ENCODE data around the gene MED8.
A peak's percentile ranks its signal among the peaks of the same experiment; 100 is the strongest.
"Not testable (repeated sequence)": the region's sequence is repeated elsewhere in the genome, so short reads cannot be mapped to it uniquely, and the experiment has no call there.

Gene MED8

GRCh38 chr1:43402089-43402865, 12.7 kb upstream of the MED8 start:
- ChIA-PET CTCF (interaction anchor here (1.6 kb wide), 1 partner anchor 18 kb away, joined by 3 read pairs; no protein-coding TSS in a partner anchor), POLR2A (no interaction called here)
- Histone ChIP-seq H3K27ac (ENCODE audit: insufficient read depth in 1 of 2, low read depth in 1 of 2, low read length in 2 of 2, poor library complexity in 1 of 2, severe bottlenecking in 2 of 2) (no peak overlapping the region), H3K36me3 (ENCODE audit: control insufficient read depth in 4 of 4, insufficient read depth in 4 of 4, low read length in 3 of 4) (peaks cover 28 to 43% (median 41%) of the 10 kb centered on the region in 4 experiments), H3K9me3 (ENCODE audit: control extremely low read depth in 1 of 5, control insufficient read depth in 4 of 5, insufficient read depth in 2 of 5, low read depth in 1 of 5, low read length in 4 of 5) (no peaks in the 10 kb centered on the region), H3K4me3 (ENCODE audit: control insufficient read depth in 1 of 7, extremely low read depth in 1 of 7, insufficient read depth in 4 of 7, low read depth in 2 of 7, low read length in 6 of 7) (no peak overlapping the region), H3K4me1 (ENCODE audit: control extremely low read depth in 1 of 4, control insufficient read depth in 4 of 4, insufficient read depth in 4 of 4, low read length in 3 of 4) (no peaks in the 10 kb centered on the region), H3K27me3 (replicated peaks in 2 of 5; ENCODE audit: control insufficient read depth in 4 of 5, insufficient read depth in 5 of 5, low read length in 4 of 5) (no peaks in the 10 kb centered on the region)
- DNase-seq = no peak
- WGBS (ENCODE audit: insufficient coverage) = 89% methylated on average over 2 of the region's 6 CpGs

- H3K27me3 ChIP-seq (replicated peaks in 2 of 5; ENCODE audit: control insufficient read depth in 4 of 5, insufficient read depth in 5 of 5, low read length in 4 of 5); H3K9me3 ChIP-seq (ENCODE audit: control extremely low read depth in 1 of 5, control insufficient read depth in 4 of 5, insufficient read depth in 2 of 5, low read depth in 1 of 5, low read length in 4 of 5); H3K4me1 ChIP-seq (ENCODE audit: control extremely low read depth in 1 of 4, control insufficient read depth in 4 of 4, insufficient read depth in 4 of 4, low read length in 3 of 4); POLR2A ChIA-PET; DNase-seq; H3K27ac ChIP-seq (ENCODE audit: insufficient read depth in 1 of 2, low read depth in 1 of 2, low read length in 2 of 2, poor library complexity in 1 of 2, severe bottlenecking in 2 of 2); H3K4me3 ChIP-seq (ENCODE audit: control insufficient read depth in 1 of 7, extremely low read depth in 1 of 7, insufficient read depth in 4 of 7, low read depth in 2 of 7, low read length in 6 of 7): not testable (repeated sequence)
- CTCF ChIA-PET = interaction anchor here (2.0 kb wide), 1 partner anchor 14 kb away, joined by 7 read pairs; no protein-coding TSS in a partner anchor
- 94% methylated on average over 7 of the region's 9 CpGs for WGBS (ENCODE audit: insufficient coverage)
- peaks cover 23 to 38% (median 34%) of the 10 kb centered on the region in 4 experiments for H3K36me3 ChIP-seq (ENCODE audit: control insufficient read depth in 4 of 4, insufficient read depth in 4 of 4, low read length in 3 of 4)
Observed at GRCh38 chr1:43400441-43400840, 10.8 kb upstream of the MED8 start.

DNA sequence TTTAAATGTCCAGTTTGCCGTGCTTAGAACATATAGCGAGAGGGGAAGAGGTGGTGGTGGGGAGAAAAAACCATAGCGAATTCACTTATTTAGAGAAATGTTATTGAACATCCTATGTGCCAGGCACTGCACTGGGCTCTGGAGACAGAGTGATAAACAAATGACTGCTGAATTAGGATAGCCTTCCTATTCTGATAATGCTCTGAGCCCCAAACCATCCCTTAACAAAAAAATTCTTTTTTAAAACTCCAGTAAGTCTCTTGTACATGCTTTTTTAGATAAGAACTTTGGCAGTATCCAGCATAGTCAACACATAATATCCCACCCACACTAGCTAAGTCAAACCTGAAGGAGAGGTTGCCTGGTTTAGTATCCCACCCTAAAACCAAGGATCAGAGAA, 8.6 kb upstream of the MED8 start:
- POLR2A ChIA-PET = no interaction called here
- DNase-seq = no peak
- 96% methylated on average over 3 of the region's 3 CpGs for WGBS (ENCODE audit: insufficient coverage)
- Histone ChIP-seq H3K4me1 (ENCODE audit: control extremely low read depth in 1 of 4, control insufficient read depth in 4 of 4, insufficient read depth in 4 of 4, low read length in 3 of 4) (no peaks in the 10 kb centered on the region), H3K4me3 (ENCODE audit: control insufficient read depth in 1 of 7, extremely low read depth in 1 of 7, insufficient read depth in 4 of 7, low read depth in 2 of 7, low read length in 6 of 7) (no peak overlapping the region), H3K27me3 (replicated peaks in 2 of 5; ENCODE audit: control insufficient read depth in 4 of 5, insufficient read depth in 5 of 5, low read length in 4 of 5) (no peaks in the 10 kb centered on the region), H3K27ac (ENCODE audit: insufficient read depth in 1 of 2, low read depth in 1 of 2, low read length in 2 of 2, poor library complexity in 1 of 2, severe bottlenecking in 2 of 2) (no peak overlapping the region), H3K9me3 (ENCODE audit: control extremely low read depth in 1 of 5, control insufficient read depth in 4 of 5, insufficient read depth in 2 of 5, low read depth in 1 of 5, low read length in 4 of 5) (no peaks in the 10 kb centered on the region), H3K36me3 (ENCODE audit: control insufficient read depth in 4 of 4, insufficient read depth in 4 of 4, low read length in 3 of 4) (peaks cover 12 to 29% (median 23%) of the 10 kb centered on the region in 4 experiments)
- CTCF ChIA-PET = interaction anchor here (1.0 to 1.9 kb wide), 4 partner anchors 14 to 172 kb away, joined by 3 to 7 read pairs (median 4); no protein-coding TSS in a partner anchor

DNA sequence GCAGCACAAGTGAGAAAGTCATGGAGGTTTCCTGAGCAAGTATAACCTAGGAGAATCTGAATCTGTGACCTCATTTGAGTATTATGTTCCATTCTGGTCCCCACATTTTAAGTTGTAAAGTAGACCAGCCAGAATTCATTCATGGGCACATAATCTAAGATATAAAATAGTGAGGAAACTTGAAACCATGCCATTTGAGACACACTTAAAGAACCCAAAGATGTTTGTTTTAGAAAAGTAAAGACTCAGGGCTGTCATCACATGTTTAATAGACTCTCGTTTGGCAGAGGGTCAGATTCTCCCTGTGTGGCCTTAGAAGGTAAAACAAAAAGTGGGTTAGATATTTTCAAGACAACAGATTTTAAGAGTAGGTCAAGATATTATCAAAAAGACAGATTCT, 6.5 kb upstream of the MED8 start:
- Histone ChIP-seq H3K9me3 (ENCODE audit: control extremely low read depth in 1 of 5, control insufficient read depth in 4 of 5, insufficient read depth in 2 of 5, low read depth in 1 of 5, low read length in 4 of 5) (no peaks in the 10 kb centered on the region), H3K27me3 (replicated peaks in 2 of 5; ENCODE audit: control insufficient read depth in 4 of 5, insufficient read depth in 5 of 5, low read length in 4 of 5) (no peaks in the 10 kb centered on the region), H3K4me3 (ENCODE audit: control insufficient read depth in 1 of 7, extremely low read depth in 1 of 7, insufficient read depth in 4 of 7, low read depth in 2 of 7, low read length in 6 of 7) (no peak overlapping the region), H3K36me3 (ENCODE audit: control insufficient read depth in 4 of 4, insufficient read depth in 4 of 4, low read length in 3 of 4) (peaks cover 12 to 20% (median 16%) of the 10 kb centered on the region in 4 experiments), H3K4me1 (ENCODE audit: control extremely low read depth in 1 of 4, control insufficient read depth in 4 of 4, insufficient read depth in 4 of 4, low read length in 3 of 4) (peaks cover 0 to under 1% (median 0%) of the 10 kb centered on the region in 4 experiments), H3K27ac (ENCODE audit: insufficient read depth in 1 of 2, low read depth in 1 of 2, low read length in 2 of 2, poor library complexity in 1 of 2, severe bottlenecking in 2 of 2) (no peak overlapping the region)
- POLR2A ChIA-PET = no interaction called here
- WGBS (ENCODE audit: insufficient coverage) = 80% methylated on average over 1 of the region's 1 CpG
- CTCF ChIA-PET = no interaction called here
- DNase-seq = no peak

DNA sequence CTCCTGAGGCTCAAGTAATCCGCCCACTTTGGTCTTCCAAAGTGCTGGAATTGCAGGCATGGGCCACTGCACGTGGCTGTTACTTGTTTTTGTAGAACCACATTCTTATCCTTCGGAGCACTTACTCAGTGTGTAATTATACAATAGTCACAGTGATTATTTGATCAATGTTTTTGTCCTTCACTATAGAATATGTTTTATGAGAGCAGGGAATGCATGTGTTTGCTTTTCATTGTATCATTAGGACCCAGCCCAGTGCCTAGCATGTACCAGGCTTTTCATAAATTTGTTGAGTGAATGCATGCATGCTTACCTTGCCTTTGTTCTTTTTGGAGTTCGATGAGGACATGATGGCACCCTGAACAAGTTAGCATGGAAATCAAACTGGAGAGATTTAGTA, 5.9 kb upstream of the MED8 start:
- 95% methylated on average over 2 of the region's 4 CpGs for WGBS (ENCODE audit: insufficient coverage)
- POLR2A ChIA-PET = no interaction called here
- H3K27me3 ChIP-seq (replicated peaks in 2 of 5; ENCODE audit: control insufficient read depth in 4 of 5, insufficient read depth in 5 of 5, low read length in 4 of 5) = no peaks in the 10 kb centered on the region
- H3K4me3 ChIP-seq (ENCODE audit: control insufficient read depth in 1 of 7, extremely low read depth in 1 of 7, insufficient read depth in 4 of 7, low read depth in 2 of 7, low read length in 6 of 7) = no peak overlapping the region
- peaks cover 3 to 5% (median 5%) of the 10 kb centered on the region in 4 experiments for H3K4me1 ChIP-seq (ENCODE audit: control extremely low read depth in 1 of 4, control insufficient read depth in 4 of 4, insufficient read depth in 4 of 4, low read length in 3 of 4)
- CTCF ChIA-PET = interaction anchor here (1.3 kb wide), 1 partner anchor 13 kb away, joined by 4 read pairs; no protein-coding TSS in a partner anchor
- H3K36me3 ChIP-seq (ENCODE audit: control insufficient read depth in 4 of 4, insufficient read depth in 4 of 4, low read length in 3 of 4) = peaks cover 12 to 20% (median 15%) of the 10 kb centered on the region in 4 experiments
- H3K27ac ChIP-seq (ENCODE audit: insufficient read depth in 1 of 2, low read depth in 1 of 2, low read length in 2 of 2, poor library complexity in 1 of 2, severe bottlenecking in 2 of 2) = no peak overlapping the region
- H3K9me3 ChIP-seq (ENCODE audit: control extremely low read depth in 1 of 5, control insufficient read depth in 4 of 5, insufficient read depth in 2 of 5, low read depth in 1 of 5, low read length in 4 of 5) = no peaks in the 10 kb centered on the region
- DNase-seq = no peak

GRCh38 chr1:43392702-43393101, 3.1 kb upstream of the MED8 start:
- peaks cover 13 to 21% (median 19%) of the 10 kb centered on the region in 4 experiments for H3K4me1 ChIP-seq (ENCODE audit: control extremely low read depth in 1 of 4, control insufficient read depth in 4 of 4, insufficient read depth in 4 of 4, low read length in 3 of 4)
- POLR2A ChIA-PET = interaction anchor here (0.6 kb wide), 1 partner anchor 19 kb away, joined by 3 read pairs; no protein-coding TSS in a partner anchor
- no peaks in the 10 kb centered on the region for H3K9me3 ChIP-seq (ENCODE audit: control extremely low read depth in 1 of 5, control insufficient read depth in 4 of 5, insufficient read depth in 2 of 5, low read depth in 1 of 5, low read length in 4 of 5)
- H3K27me3 ChIP-seq (replicated peaks in 2 of 5; ENCODE audit: control insufficient read depth in 4 of 5, insufficient read depth in 5 of 5, low read length in 4 of 5) = no peaks in the 10 kb centered on the region
- H3K36me3 ChIP-seq (ENCODE audit: control insufficient read depth in 4 of 4, insufficient read depth in 4 of 4, low read length in 3 of 4) = peaks cover 8 to 26% (median 15%) of the 10 kb centered on the region in 4 experiments
- no peak overlapping the region for H3K4me3 ChIP-seq (ENCODE audit: control insufficient read depth in 1 of 7, extremely low read depth in 1 of 7, insufficient read depth in 4 of 7, low read depth in 2 of 7, low read length in 6 of 7)
- no peak overlapping the region for H3K27ac ChIP-seq (ENCODE audit: insufficient read depth in 1 of 2, low read depth in 1 of 2, low read length in 2 of 2, poor library complexity in 1 of 2, severe bottlenecking in 2 of 2)
- no peak for DNase-seq
- 50% methylated on average over 2 of the region's 3 CpGs for WGBS (ENCODE audit: insufficient coverage)
- CTCF ChIA-PET = interaction anchor here (2.5 kb wide), 1 partner anchor 14 kb away, joined by 5 read pairs; no protein-coding TSS in a partner anchor

DNA sequence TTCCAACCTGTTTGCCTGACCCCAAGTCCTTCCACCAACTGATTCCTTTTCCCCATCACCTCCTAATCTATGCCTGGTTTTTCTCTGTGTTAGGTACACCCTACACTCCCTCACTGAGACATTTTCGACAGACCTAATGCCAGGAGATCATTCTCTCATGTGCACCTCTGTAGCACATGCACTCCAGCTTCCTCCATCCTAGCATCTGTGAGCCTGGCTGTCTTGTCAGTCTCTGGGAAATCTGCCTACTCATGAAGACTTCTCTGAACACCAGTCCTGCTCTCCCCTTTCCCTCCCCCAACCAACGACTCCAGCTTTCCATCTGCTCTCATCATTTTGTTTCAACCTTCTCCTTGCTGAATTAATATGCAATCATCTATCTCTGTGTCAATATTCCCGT, 987 bp downstream of the MED8 start:
- ChIA-PET POLR2A (interaction anchor here (1.0 to 2.0 kb wide), 3 partner anchors 10 to 28 kb away, joined by 3 to 5 read pairs (median 3); partner anchors contain the start of gene ELOVL1), CTCF (interaction anchor here (0.7 to 1.6 kb wide), 7 partner anchors 11 to 55 kb away, joined by 3 to 6 read pairs (median 3); partner anchors contain the start of genes ELOVL1 and MPL)
- H3K27me3 ChIP-seq (replicated peaks in 2 of 5; ENCODE audit: control insufficient read depth in 4 of 5, insufficient read depth in 5 of 5, low read length in 4 of 5) = no peaks in the 10 kb centered on the region
- WGBS (ENCODE audit: insufficient coverage) = 63% methylated on average over 3 of the region's 3 CpGs
- peaks cover 13 to 21% (median 19%) of the 10 kb centered on the region in 4 experiments for H3K4me1 ChIP-seq (ENCODE audit: control extremely low read depth in 1 of 4, control insufficient read depth in 4 of 4, insufficient read depth in 4 of 4, low read length in 3 of 4)
- peaks cover 21 to 47% (median 31%) of the 10 kb centered on the region in 4 experiments for H3K36me3 ChIP-seq (ENCODE audit: control insufficient read depth in 4 of 4, insufficient read depth in 4 of 4, low read length in 3 of 4)
- peak overlapping the region in 1 of 2 experiments; percentile 92 for H3K27ac ChIP-seq (ENCODE audit: insufficient read depth in 1 of 2, low read depth in 1 of 2, low read length in 2 of 2, poor library complexity in 1 of 2, severe bottlenecking in 2 of 2)
- H3K4me3 ChIP-seq (ENCODE audit: control insufficient read depth in 1 of 7, extremely low read depth in 1 of 7, insufficient read depth in 4 of 7, low read depth in 2 of 7, low read length in 6 of 7) = peak overlapping the region in 6 of 7 experiments; percentile 83 to 98 (median 92)
- no peak for DNase-seq
- H3K9me3 ChIP-seq (ENCODE audit: control extremely low read depth in 1 of 5, control insufficient read depth in 4 of 5, insufficient read depth in 2 of 5, low read depth in 1 of 5, low read length in 4 of 5) = no peaks in the 10 kb centered on the region
